Activated CD4-positive, alpha-beta T cell treated with anti-CD3 and anti-CD28 coated beads for 1 hour (primary cell): Measurements from ENCODE around the gene ID3.
A peak's percentile ranks its signal among the peaks of the same experiment; 100 is the strongest.

Experiments used
- DNase-seq: peaks from one replicate; pipeline ENCODE4 v3.0.0-alpha.2; 2020

The ID3 gene

GRCh38 chr1:23564529-23565122 is 5.3 kb upstream of the ID3 start:
- no peak for DNase-seq

GRCh38 chr1:23563755-23564374 is 4.6 kb upstream of the ID3 start:
- no peak for DNase-seq

- DNase-seq: no peak
Observed at GRCh38 chr1:23563003-23563402, 3.7 kb upstream of the ID3 start.

GRCh38 chr1:23562137-23562876 is 3.0 kb upstream of the ID3 start:
- DNase-seq: no peak

GRCh38 chr1:23561813-23562100 is 2.5 kb upstream of the ID3 start:
- no peak for DNase-seq

GRCh38 chr1:23561076-23561812 is 1.9 kb upstream of the ID3 start:
- DNase-seq: no peak

- DNase-seq: no peak
Observed at GRCh38 chr1:23559985-23560741, 862 bp upstream of the ID3 start.

GRCh38 chr1:23558872-23559135 is 497 bp downstream of the ID3 start:
- DNase-seq: no peak

GRCh38 chr1:23558140-23558871 is 995 bp downstream of the ID3 start:
- no peak for DNase-seq

GRCh38 chr1:23557471-23558124 is 1.7 kb downstream of the ID3 start:
- DNase-seq: no peak

- no peak for DNase-seq
Observed at GRCh38 chr1:23556635-23557470, 2.4 kb downstream of the ID3 start.

GRCh38 chr1:23555986-23556634 is 3.2 kb downstream of the ID3 start:
- DNase-seq: no peak

GRCh38 chr1:23555270-23555985 is 3.9 kb downstream of the ID3 start:
- DNase-seq: no peak

- peak; percentile 80 for DNase-seq
Observed at GRCh38 chr1:23554481-23555269, 4.6 kb downstream of the ID3 start.

GRCh38 chr1:23554127-23554480 is 5.2 kb downstream of the ID3 start:
- no peak for DNase-seq

- DNase-seq: no peak
Observed at GRCh38 chr1:23553231-23554126, 5.8 kb downstream of the ID3 start.

- DNase-seq: no peak
Observed at GRCh38 chr1:23551849-23552248, 7.5 kb downstream of the ID3 start.

GRCh38 chr1:23548704-23549143 is 10.6 kb downstream of the ID3 start:
- DNase-seq: no peak
